Motor neuron (in vitro differentiated cells): ENCODE data around the gene DGKH. TPM values are rescaled to one million over a fixed set of nuclear protein-coding genes. Genes with fewer than 3 reads are reported as not detected.

ENCODE experiments used
- ATAC-seq, 8 experiments: fragments of 200-7000 bp; cut with Tn5 transposase; replicated peaks in 6 of 8; 2 replicates each; pipeline ENCODE4 v1.8.0; 2021; ENCODE audit warnings: mild to moderate bottlenecking in 8 of 8, moderate library complexity in 8 of 8
- H3K27ac ChIP-seq, 2 donors: fragments of 250-450 bp; sonication (Bioruptor Pico); 2 replicates each; pipeline ENCODE4 v1.9.0; 2021; ENCODE audit warnings: antibody characterized with exemption in 2 of 2, mild to moderate bottlenecking in 2 of 2, moderate library complexity in 1 of 2
- H3K4me1 ChIP-seq, 2 donors: fragments of 250-450 bp; sonication (Bioruptor Pico); replicated peaks in 1 of 2; 2 replicates each; pipeline ENCODE4 v1.6.1; 2021; ENCODE audit warnings: antibody characterized with exemption in 2 of 2, mild to moderate bottlenecking in 2 of 2, moderate library complexity in 1 of 2
- H3K4me3 ChIP-seq, 5 donors: fragments of 250-450 bp; sonication (Bioruptor Pico); 2 replicates each; pipeline ENCODE4 v1.9.0; 2021; ENCODE audit warnings: antibody characterized with exemption in 5 of 5, mild to moderate bottlenecking in 5 of 5, moderate library complexity in 4 of 5
- WGBS, 10 experiments: fragments of 450-650 bp; shearing (Covaris generic); methylation state at CpG; one replicate each; pipeline ENCODE4 v1.0.0; 2022; 5-methylcytosine and 5-hydroxymethylcytosine counted together
- in situ Hi-C, 9 experiments: fragments of 400-800 bp; cut with MboI; loops; one replicate each; pipeline ENCODE4 v1.15.0; 2021; ENCODE audit warnings: low sequenced_read_pairs in 9 of 9, low pct_unique_long_range_greater_than_20kb in 2 of 9; ENCODE audit not compliant: unreplicated experiment in 9 of 9
- total RNA-seq, 8 experiments: library from RNA; unstranded; fragments of 300-600 nt; gene quantifications; 2 replicates each; pipeline versions ENCODE4 v1.2.3 to v1.2.4, GENCODE V29; 2022

DGKH gene, protein sequence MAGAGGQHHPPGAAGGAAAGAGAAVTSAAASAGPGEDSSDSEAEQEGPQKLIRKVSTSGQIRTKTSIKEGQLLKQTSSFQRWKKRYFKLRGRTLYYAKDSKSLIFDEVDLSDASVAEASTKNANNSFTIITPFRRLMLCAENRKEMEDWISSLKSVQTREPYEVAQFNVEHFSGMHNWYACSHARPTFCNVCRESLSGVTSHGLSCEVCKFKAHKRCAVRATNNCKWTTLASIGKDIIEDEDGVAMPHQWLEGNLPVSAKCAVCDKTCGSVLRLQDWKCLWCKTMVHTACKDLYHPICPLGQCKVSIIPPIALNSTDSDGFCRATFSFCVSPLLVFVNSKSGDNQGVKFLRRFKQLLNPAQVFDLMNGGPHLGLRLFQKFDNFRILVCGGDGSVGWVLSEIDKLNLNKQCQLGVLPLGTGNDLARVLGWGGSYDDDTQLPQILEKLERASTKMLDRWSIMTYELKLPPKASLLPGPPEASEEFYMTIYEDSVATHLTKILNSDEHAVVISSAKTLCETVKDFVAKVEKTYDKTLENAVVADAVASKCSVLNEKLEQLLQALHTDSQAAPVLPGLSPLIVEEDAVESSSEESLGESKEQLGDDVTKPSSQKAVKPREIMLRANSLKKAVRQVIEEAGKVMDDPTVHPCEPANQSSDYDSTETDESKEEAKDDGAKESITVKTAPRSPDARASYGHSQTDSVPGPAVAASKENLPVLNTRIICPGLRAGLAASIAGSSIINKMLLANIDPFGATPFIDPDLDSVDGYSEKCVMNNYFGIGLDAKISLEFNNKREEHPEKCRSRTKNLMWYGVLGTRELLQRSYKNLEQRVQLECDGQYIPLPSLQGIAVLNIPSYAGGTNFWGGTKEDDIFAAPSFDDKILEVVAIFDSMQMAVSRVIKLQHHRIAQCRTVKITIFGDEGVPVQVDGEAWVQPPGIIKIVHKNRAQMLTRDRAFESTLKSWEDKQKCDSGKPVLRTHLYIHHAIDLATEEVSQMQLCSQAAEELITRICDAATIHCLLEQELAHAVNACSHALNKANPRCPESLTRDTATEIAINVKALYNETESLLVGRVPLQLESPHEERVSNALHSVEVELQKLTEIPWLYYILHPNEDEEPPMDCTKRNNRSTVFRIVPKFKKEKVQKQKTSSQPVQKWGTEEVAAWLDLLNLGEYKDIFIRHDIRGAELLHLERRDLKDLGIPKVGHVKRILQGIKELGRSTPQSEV
- total RNA-seq = 10 to 100 TPM in 3 of 8 experiments, 1 to 10 TPM in 5; 4.7 to 14.9 (median 7.4) TPM

DNA sequence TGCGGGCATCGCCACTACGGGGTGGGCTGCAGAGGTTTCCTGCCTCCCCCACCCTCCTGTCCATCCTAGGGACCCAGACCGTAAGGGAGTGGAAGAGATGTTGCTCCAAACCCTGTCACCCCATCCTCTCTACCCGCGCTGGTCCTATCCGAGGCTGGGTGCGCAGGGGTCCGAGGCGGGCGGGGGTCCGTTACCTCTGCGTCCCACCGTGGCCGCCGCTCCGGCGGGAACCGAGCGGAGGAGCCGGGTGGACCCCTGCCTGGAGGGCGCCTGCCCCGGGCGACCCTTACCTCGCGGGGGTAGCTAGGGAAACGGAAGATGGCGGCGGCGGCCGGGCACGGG lies at the start of gene DGKH:
DGKH (plus strand) TSS at position 307 of the 342 bp plus-strand sequence. CDS start 126 bp downstream, outside the sequence.
- in situ Hi-C loops = no loop called here
- peak; percentile 7 to 44 (median 36) for ATAC-seq
- 3% methylated on average over 6 of the region's 32 CpGs; no CpG with 5 or more reads in 9 of the 10 experiments for WGBS, 10 experiments
- peak within 1 kb of the TSS in 1 of 2 donors; percentile 64 for H3K27ac ChIP-seq
- peak within 1 kb of the TSS; percentile 71 to 83 (median 78) for H3K4me3 ChIP-seq
- no peaks in the 10 kb centered on the region for H3K4me1 ChIP-seq

DNA sequence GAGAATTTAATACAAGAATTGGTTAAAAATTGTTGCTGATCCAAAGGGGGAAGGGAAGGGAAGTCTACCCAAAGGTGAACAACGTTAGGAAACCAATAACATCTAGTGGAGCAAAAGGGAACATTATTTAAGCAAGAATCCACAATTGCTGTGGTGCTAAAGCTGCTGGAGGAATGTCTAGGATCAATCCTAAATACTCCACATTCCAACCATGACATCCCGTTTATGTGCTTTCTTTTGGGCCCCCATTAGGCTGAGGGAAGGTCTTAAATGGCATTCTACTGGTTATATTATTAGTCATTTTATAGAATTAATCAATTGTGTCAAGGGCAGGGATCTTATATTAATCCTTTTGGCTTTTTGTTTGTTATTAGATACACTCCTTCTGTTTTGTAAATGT lies 47.6 kb upstream of the DGKH start:
- in situ Hi-C loops = no loop called here
- Histone ChIP-seq H3K4me1 (no peaks in the 10 kb centered on the region), H3K4me3 (no peak overlapping the region), H3K27ac (no peak overlapping the region)
- WGBS, 10 experiments = 19 to 100% (median 67%) methylated on average over 1 to 2 of the region's 2 CpGs; no CpG with 5 or more reads in 1 of the 10 experiments
- ATAC-seq = no peak

DNA sequence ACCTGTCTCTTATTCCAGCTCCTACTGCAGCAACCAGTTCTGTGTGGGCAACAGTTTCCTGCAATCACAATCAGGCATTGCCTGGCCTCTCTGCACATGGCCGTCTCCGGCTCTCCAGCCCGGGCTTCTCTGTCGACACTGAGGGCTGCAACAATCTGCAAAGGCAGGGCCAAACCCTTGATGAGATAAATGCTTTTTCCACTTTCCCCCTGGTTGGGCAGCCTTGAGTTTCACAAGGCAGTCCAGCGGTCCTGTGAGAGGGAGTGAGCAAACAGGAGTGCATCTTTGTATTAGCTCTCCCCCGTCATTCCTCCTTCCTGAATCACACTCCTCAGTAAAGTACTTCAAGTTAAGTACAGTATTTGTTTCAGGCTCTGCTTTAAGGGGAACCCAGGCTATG lies 46.9 kb upstream of the DGKH start:
- no peaks in the 10 kb centered on the region for H3K4me1 ChIP-seq
- ATAC-seq = peak in 3 of 8 experiments; percentile 39 to 63 (median 57)
- H3K27ac ChIP-seq = no peak overlapping the region
- no peak overlapping the region for H3K4me3 ChIP-seq
- WGBS, 10 experiments = 0 to 100% (median 44%) methylated on average over 1 to 4 of the region's 6 CpGs; no CpG with 5 or more reads in 2 of the 10 experiments
- in situ Hi-C loops = no loop called here

DNA sequence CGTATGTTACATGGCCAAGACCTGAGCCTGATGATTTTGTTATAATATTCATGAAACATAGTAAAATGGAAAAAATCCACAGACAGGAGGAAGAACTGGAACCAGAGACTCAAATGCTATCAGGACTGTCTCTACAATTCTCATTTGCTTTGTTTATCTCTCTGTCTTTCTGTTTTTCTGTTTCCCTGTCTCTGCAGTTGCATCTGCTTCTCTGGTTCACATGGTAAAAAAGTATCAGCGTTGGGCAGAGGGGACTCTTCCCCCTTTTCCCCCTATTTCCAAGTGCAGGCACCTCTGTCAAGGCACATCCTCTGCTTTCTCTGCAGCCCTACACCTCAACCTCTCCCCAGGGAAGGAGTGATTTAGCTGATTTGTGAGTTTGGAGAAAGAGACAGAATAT lies 46.4 kb upstream of the DGKH start:
- Histone ChIP-seq H3K4me1 (no peaks in the 10 kb centered on the region), H3K4me3 (no peak overlapping the region), H3K27ac (no peak overlapping the region)
- in situ Hi-C loops = no loop called here
- WGBS, 10 experiments = 43 to 100% (median 71%) methylated on average over 1 to 2 of the region's 2 CpGs; no CpG with 5 or more reads in 1 of the 10 experiments
- ATAC-seq = no peak

DNA sequence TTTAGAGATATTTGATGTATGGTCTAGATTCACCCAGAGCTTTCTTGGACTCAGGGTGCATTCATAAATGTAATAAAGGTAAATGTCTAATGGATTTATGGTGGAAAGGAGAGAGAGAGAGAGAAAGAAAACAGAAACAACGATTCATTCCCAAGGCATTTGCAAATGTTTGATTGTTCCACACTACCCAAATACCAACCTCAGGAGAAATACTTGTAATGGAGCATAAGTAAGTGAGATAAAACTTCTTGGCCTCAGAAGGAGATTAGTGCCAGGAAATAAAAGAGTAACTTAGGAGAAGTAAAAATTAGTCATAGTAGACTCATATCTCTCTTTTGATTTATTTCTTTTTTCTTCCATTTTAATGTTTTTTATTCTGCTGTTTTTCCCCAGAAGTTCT lies 40.6 kb upstream of the DGKH start:
- ATAC-seq = no peak

DNA sequence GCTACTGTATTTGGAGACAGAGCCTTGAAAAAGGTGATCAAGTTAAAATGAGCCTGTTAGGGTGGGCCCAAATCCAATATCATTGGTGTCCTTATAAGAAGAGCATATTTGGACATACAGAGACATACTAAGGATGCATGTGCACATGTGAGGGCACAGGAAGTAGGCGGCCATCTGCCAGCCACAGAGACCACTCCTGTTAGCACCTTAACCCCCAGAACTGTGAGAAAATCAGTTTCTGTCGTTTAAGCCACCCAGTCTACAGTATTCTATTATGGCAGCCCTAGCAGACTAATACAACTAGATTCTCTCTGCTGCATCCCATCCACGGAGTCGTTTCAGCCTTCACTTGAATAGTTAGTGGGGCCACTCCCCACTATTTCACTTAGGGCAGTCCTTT lies 39.4 kb upstream of the DGKH start:
- no peak overlapping the region for H3K27ac ChIP-seq
- H3K4me1 ChIP-seq = no peaks in the 10 kb centered on the region
- in situ Hi-C loops = no loop called here
- no peak for ATAC-seq
- no peak overlapping the region for H3K4me3 ChIP-seq
- WGBS, 10 experiments = 39 to 100% (median 83%) methylated on average over 1 to 4 of the region's 4 CpGs; no CpG with 5 or more reads in 3 of the 10 experiments

More for the DNA sequence above, 40.6 kb upstream of the DGKH start:
- Histone ChIP-seq H3K27ac (no peak overlapping the region), H3K4me1 (no peaks in the 10 kb centered on the region), H3K4me3 (no peak overlapping the region)
- WGBS, 10 experiments = 9 to 100% (median 74%) methylated on average over 1 of the region's 1 CpG; no CpG with 5 or more reads in 2 of the 10 experiments
- in situ Hi-C loops = no loop called here

DNA sequence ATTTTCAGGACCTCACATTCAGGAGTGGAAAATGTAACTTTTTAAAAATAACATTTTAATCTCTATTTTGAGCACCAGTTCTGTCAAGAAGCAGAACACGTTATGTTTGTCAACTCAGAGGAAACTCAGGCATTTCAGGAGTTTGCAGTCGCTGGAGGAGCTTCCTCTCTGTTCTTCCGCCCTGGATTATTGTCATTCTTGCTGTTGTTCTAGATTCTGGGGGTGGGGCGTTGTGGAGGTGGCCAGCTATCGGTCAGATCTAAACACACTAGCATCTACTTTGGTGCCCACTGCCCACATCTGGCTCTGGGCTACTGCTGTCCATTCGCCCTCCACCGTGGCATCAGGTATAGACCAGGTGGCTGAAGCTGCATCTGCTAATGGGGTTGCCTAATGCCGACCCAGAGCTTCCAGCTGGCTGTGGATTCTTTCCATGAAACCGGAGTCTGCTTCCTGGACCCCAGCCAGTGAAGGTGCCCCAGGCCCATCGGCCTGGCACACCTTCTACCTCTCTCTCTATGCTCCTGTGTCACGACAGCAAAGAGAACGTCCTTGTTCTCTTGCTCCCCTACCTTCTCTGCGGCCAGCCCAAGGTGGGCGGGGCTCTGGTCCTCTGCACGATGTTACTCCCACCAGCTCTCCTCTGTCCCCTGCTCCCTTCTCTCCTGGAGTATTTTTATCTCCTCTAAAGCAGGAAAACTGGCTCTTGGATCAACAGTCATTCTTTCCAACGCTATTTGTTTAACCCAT lies 36.7 kb upstream of the DGKH start:
- in situ Hi-C loops = no loop called here
- Histone ChIP-seq H3K4me3 (no peak overlapping the region), H3K27ac (no peak overlapping the region), H3K4me1 (no peaks in the 10 kb centered on the region)
- 38 to 92% (median 79%) methylated on average over 2 to 7 of the region's 16 CpGs; no CpG with 5 or more reads in 2 of the 10 experiments for WGBS, 10 experiments
- ATAC-seq = peak in 1 of 8 experiments; percentile 44

DNA sequence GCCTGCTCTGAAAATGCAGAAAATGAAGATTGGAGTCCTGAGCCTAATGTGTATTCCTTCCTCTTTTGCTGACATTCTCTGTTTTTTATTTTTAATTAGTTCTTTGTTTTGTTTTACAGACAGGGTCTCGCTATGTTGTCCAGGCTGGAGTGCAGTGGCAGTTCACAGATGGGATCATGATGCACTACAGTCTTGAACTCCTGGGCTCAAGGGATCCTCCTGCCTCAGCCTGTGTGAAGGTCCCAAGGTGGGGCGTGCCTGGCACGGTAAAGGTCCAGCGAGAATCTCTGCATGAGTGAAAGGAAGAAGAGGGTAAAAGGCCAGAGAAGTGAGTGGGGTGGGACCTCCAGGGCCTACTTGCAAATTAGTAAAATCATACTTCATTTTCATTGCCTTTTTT lies 34.3 kb upstream of the DGKH start:
- 90 to 100% (median 96%) methylated on average over 1 to 4 of the region's 4 CpGs; no CpG with 5 or more reads in 4 of the 10 experiments for WGBS, 10 experiments
- no peaks in the 10 kb centered on the region for H3K4me1 ChIP-seq
- H3K27ac ChIP-seq = no peak overlapping the region
- in situ Hi-C loops = no loop called here
- ATAC-seq = no peak
- no peak overlapping the region for H3K4me3 ChIP-seq

DNA sequence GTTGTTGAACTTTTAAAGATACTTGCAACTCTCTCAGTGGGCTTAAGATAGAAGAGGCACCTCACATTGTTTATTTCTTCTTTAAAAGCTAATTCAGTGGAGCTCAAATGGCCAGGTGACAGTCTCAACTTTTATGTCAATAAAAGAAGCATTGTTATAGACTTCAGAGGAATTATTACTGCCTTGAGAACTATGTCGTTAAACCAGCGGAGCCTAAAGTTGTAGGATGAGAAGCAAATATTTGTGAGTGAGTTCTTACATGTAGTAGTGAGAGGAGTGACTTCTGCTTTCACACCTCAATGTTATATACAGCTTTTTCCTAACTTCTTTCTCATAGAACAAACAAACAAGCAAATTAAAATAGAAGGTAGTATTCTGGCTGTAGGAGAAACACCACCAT lies 31.2 kb upstream of the DGKH start:
- WGBS, 10 experiments = 75 to 95% (median 94%) methylated on average over 2 of the region's 2 CpGs; no CpG with 5 or more reads in 6 of the 10 experiments
- H3K4me1 ChIP-seq = no peaks in the 10 kb centered on the region
- in situ Hi-C loops = no loop called here
- H3K4me3 ChIP-seq = no peak overlapping the region
- ATAC-seq = no peak
- no peak overlapping the region for H3K27ac ChIP-seq

DNA sequence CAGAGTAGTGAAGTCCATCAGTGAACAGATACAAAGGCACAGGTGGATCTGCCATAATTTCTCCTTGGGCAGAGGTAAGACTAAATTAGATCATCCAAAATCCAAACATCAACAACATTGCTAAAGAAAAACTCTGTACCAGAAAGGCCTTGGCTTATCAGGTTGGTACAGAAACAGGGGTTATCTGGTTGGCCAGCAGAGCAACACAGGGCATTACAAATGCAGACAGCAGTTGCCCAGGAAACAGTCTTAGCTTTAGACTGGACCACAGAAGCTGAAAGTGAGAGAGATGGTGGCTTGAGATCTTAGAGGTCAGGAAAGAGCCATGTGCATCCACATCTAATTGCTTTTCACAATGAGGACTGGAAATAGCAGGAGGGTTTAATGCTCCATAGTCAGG lies 26.6 kb upstream of the DGKH start:
- no peak overlapping the region for H3K4me3 ChIP-seq
- in situ Hi-C loops = no loop called here
- H3K4me1 ChIP-seq = no peaks in the 10 kb centered on the region
- no peak overlapping the region for H3K27ac ChIP-seq
- no peak for ATAC-seq

DNA sequence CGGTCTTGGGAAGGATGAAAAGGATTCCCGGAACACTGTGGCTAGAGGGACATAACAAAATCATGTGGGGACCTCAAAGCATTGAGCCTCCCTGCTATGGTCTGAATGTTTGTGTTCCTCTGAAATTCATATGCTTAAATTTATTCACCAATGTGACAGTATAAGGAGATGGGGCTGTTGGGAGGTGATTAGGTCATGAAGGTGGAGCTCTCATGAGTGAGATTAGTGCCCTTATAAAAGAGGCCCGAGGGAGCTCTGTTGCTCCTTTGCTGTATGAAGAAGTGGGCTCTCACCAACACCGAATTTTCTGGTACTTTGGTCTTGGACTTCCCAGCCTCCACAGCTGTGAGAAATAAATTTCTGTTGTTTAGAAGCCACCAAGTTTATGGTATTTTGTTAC lies 26.1 kb upstream of the DGKH start:
- ATAC-seq = no peak
- Histone ChIP-seq H3K4me1 (no peaks in the 10 kb centered on the region), H3K4me3 (no peak overlapping the region), H3K27ac (no peak overlapping the region)
- 43 to 100% (median 85%) methylated on average over 1 to 4 of the region's 4 CpGs; no CpG with 5 or more reads in 2 of the 10 experiments for WGBS, 10 experiments
- in situ Hi-C loops = no loop called here

DNA sequence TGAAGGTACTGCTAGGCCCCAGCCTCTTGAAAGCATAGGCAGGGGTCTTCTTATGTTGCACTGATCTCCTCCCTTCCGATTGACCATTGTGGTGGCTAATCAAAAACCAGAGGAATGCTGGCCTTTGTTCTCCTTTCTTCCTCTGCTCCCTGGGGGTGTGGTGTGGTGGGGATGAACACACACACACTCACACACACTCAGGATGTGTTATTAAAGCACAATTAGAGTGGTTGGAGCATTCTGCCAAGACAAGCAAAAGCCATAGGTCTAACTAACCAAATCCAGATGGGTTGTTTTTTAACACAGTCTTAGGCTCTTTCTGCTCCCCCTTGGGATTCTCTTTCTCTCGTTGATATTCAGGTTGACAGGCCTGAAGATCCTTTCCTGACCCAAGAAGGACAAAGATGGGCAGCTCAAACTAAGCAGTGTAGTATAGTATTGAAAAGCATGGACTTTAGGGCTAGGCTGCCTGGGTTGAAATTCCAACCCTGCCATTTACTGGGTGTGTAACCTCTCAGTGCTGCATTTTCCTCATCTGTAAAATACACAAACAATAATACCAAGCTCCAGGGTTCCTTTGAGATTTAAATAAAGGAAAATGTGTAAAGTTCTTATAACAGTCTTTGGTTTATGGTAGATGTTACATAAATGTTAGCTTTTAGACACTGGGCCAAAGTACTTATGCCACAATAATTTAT lies 25.5 kb upstream of the DGKH start:
- WGBS, 10 experiments = 25 to 63% (median 33%) methylated on average over 1 to 2 of the region's 2 CpGs; no CpG with 5 or more reads in 6 of the 10 experiments
- no peak overlapping the region for H3K27ac ChIP-seq
- peaks cover 0 to under 1% of the 10 kb centered on the region in 2 donors for H3K4me1 ChIP-seq
- ATAC-seq = no peak
- H3K4me3 ChIP-seq = no peak overlapping the region
- in situ Hi-C loops = no loop called here
